C4-2B (cell line): ENCODE data around the gene MNAT1.

ENCODE experiments used
- ZFX ChIP-seq: fragments of 450-650 bp; IDR thresholded peaks from 2 replicates; pipeline ENCODE4 v1.6.1; 2017
- TF ChIP-seq, protein P1 (sequence below): fragments of 450-650 bp; conservative IDR thresholded peaks from 2 replicates; pipeline ENCODE4 v1.5.1; 2017; ENCODE audit warnings: mild to moderate bottlenecking

DNA sequence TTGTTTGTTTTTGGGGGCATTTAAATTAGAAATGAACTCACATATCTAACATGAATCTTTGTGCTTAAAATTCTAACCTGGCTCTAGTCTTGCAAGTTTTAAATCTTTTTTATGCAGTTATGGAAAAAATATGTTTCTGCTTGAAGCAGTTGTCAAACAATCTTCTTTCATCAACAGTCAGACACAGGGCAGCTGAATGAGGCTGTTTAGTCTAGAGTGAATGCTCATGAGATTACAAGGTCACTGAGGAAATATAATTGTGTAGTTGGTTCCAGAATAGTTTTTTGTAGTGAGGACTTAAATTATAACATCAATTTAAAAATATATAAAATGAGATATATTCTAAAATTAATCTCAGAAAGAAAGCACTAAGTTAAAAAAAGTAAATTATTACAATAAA lies 169.8 kb downstream of the MNAT1 start:
- TF ChIP-seq, protein P1, sequence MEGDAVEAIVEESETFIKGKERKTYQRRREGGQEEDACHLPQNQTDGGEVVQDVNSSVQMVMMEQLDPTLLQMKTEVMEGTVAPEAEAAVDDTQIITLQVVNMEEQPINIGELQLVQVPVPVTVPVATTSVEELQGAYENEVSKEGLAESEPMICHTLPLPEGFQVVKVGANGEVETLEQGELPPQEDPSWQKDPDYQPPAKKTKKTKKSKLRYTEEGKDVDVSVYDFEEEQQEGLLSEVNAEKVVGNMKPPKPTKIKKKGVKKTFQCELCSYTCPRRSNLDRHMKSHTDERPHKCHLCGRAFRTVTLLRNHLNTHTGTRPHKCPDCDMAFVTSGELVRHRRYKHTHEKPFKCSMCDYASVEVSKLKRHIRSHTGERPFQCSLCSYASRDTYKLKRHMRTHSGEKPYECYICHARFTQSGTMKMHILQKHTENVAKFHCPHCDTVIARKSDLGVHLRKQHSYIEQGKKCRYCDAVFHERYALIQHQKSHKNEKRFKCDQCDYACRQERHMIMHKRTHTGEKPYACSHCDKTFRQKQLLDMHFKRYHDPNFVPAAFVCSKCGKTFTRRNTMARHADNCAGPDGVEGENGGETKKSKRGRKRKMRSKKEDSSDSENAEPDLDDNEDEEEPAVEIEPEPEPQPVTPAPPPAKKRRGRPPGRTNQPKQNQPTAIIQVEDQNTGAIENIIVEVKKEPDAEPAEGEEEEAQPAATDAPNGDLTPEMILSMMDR = no peak
- TF ChIP-seq ZFX = no peak
